ENCODE measurements around the gene CRISP2.

The CRISP2 gene

GRCh38 chr6:49713346-49713745 is at the start of gene CRISP2:
Gene CRISP2 (minus strand): TSS chr6:49713543. CDS start chr6:49709196, 4,347 bp downstream.
- TF ChIP-seq, protein P1, sequence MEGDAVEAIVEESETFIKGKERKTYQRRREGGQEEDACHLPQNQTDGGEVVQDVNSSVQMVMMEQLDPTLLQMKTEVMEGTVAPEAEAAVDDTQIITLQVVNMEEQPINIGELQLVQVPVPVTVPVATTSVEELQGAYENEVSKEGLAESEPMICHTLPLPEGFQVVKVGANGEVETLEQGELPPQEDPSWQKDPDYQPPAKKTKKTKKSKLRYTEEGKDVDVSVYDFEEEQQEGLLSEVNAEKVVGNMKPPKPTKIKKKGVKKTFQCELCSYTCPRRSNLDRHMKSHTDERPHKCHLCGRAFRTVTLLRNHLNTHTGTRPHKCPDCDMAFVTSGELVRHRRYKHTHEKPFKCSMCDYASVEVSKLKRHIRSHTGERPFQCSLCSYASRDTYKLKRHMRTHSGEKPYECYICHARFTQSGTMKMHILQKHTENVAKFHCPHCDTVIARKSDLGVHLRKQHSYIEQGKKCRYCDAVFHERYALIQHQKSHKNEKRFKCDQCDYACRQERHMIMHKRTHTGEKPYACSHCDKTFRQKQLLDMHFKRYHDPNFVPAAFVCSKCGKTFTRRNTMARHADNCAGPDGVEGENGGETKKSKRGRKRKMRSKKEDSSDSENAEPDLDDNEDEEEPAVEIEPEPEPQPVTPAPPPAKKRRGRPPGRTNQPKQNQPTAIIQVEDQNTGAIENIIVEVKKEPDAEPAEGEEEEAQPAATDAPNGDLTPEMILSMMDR (IDR thresholded peaks at IDR 0.05; ENCODE audit: low read depth, low read length), result no peak
- in situ Hi-C loops (cut with HindIII; ENCODE audit: low sequenced_read_pairs), result no loop called here
- no peak for DNase-seq (ENCODE audit: low read depth, low spot score)
- H3K4me3 ChIP-seq (ENCODE audit: low read depth, low read length), result no peak within 1 kb of the TSS

DNA sequence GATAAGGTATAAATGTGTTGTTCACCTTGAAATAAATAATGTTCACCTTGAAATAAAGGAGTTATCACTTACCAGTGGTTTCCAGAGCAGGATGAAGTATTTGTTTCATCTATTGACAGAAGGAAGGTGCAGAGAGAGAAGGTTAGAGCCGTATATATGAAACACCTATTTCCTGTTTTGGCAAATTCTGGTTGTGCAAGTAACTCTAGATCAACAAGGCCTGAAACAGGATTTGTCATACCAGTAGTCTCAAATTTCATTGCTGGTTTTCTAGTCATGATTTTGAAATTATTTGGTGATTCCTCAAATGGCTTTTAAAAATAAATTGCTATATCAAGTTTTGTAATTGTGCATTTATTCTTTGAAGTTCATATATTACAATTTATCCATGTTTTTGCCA is 30.9 kb upstream of the CRISP2 start, which contains the start of gene CRISP3:
CRISP3 (minus strand) TSS at position 130 of the 400 bp plus-strand sequence; CDS start at position 109, 21 bp downstream.
- no peak for DNase-seq (ENCODE audit: low read depth, low spot score)
- TF ChIP-seq, protein P1 (IDR thresholded peaks at IDR 0.05; ENCODE audit: low read depth, low read length), result no peak
- in situ Hi-C loops (cut with HindIII; ENCODE audit: low sequenced_read_pairs), result no loop called here
- no peak within 1 kb of the TSS for H3K4me3 ChIP-seq (ENCODE audit: low read depth, low read length)

GRCh38 chr6:49743429-49743828 is 30.1 kb upstream of the CRISP2 start:
- TF ChIP-seq, protein P1 (IDR thresholded peaks at IDR 0.05; ENCODE audit: low read depth, low read length), result no peak
- DNase-seq (ENCODE audit: low read depth, low spot score), result no peak
- H3K4me3 ChIP-seq (ENCODE audit: low read depth, low read length), result no peak overlapping the region
- in situ Hi-C loops (cut with HindIII; ENCODE audit: low sequenced_read_pairs), result no loop called here

- no peak overlapping the region for H3K4me3 ChIP-seq (ENCODE audit: low read depth, low read length)
- in situ Hi-C loops (cut with HindIII; ENCODE audit: low sequenced_read_pairs), result no loop called here
- DNase-seq (ENCODE audit: low read depth, low spot score), result no peak
- TF ChIP-seq, protein P1 (IDR thresholded peaks at IDR 0.05; ENCODE audit: low read depth, low read length), result no peak
Observed at GRCh38 chr6:49739423-49739822, 26.1 kb upstream of the CRISP2 start.

GRCh38 chr6:49736017-49736508 is 22.7 kb upstream of the CRISP2 start:
- DNase-seq (ENCODE audit: low read depth, low spot score), result no peak
- in situ Hi-C loops (cut with HindIII; ENCODE audit: low sequenced_read_pairs), result no loop called here
- no peak overlapping the region for H3K4me3 ChIP-seq (ENCODE audit: low read depth, low read length)
- TF ChIP-seq, protein P1 (IDR thresholded peaks at IDR 0.05; ENCODE audit: low read depth, low read length), result no peak

GRCh38 chr6:49733680-49734079 is 20.3 kb upstream of the CRISP2 start:
- in situ Hi-C loops (cut with HindIII; ENCODE audit: low sequenced_read_pairs), result no loop called here
- TF ChIP-seq, protein P1 (IDR thresholded peaks at IDR 0.05; ENCODE audit: low read depth, low read length), result no peak
- no peak overlapping the region for H3K4me3 ChIP-seq (ENCODE audit: low read depth, low read length)
- no peak for DNase-seq (ENCODE audit: low read depth, low spot score)

All from astrocyte of the spinal cord (primary cell).